GM19025 (cell line): Measurements from ENCODE around the gene LMF1.

ENCODE experiments used
- ATAC-seq: cut with Tn5 transposase; IDR thresholded peaks from one replicate; pipeline ENCODE4 v1.9.1; 2021; ENCODE audit warnings: mild to moderate bottlenecking, low read depth, moderate library complexity; ENCODE audit not compliant: unreplicated experiment

LMF1 gene

DNA sequence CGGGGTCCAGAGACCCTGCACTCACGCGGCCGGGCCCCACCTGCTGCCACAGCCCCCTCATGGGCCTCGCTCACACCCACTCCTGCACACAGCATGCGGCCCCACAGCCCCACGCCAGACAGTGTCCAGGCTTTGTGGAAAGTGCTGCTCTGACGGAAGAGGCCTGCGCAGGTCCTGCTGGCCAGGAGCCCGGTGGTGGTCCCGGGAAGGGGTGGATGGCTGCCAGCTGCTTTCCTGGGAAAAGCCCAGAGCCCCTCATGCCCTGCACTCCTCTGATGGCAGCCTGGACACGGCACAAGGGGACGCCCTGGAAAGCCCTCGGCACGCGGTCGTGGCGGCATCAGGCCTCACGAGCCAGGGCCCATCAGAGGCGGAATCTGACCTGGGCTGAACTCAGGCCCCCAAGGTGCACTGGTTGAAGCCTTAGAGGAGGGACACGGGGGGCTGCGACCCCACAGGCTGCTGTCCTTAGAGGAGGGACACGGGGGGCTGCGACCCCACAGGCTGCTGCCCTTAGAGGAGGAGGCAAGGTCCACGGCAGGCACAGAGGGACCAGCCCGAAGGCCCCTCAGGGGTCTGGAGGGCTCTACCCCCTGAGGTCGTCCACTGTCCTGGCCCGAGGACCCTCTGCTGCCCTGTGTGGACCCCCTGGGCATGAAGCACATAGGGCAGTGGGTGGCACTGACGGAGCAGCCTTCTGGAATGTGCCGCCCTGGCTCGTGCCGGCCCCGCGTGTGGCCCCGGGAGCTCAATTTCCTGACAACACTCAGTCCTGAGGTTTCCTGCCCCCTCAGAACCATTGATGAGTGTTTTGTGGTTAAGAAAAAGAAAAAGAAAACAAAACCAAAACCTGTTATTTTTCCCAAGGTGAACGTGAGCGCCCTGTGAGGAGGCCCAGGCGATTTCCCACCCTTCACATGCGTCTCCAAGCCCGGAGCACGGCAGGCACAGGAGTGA lies 32.9 kb upstream of the LMF1 start:
- ATAC-seq = no peak

DNA sequence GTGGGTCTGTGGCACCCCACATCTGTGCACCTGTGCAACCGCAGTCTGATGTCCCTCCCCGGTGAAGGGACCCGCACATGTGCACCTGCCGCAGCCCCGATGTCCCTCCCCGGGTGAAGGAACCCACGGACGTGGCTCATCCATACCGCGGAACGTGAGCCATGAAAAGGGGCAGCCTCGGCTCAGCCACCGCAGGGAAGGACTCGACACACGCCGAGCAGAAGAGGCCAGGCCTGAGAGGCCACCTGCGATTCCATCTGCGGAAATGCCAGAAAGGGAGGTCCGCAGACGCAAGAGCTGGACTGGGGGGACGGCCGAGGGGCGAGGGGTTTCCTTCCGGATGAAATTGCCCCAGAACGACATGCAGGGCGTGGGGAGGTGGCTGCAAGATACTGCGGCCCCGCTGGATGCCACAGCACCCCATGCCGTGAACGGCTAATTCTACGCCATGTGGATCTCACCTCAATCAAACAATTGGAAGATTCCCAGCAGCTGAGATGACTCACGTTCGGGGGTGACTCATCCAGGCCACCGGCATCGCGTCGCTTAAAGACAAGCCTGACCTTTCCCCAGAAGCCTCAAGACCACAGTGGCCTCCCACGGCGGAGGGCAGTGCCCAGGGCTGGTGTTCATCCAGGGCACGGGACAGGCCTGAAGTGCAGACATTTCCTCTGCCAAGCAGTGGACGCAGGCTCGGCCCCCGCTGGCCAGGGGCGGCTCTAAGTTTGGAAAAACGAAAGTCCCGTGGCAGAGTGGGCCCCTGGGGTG lies 31.8 kb upstream of the LMF1 start:
- no peak for ATAC-seq

- ATAC-seq = no peak
These were observed 30.3 kb upstream of the LMF1 start for GRCh38 chr16:1001096-1001495.

DNA sequence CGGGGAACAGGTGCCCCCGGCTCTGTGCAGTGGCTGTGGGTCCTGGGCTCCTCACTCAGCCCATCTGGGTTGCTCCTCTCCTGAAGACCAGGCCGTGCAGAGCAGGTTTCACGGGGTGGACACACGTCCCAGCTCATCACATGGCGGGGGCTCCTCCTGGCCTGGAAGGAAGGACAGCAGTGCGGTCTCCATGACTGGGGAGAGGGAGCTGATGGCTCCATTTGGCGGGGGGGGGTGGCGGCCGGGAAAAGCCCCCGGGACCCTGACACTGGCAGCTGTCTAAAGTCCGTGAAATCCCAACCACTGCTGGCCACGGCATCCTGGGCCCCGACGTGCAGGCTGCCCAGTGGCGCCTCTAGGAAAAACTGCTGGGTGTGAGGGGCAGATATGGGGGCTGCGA lies 29.8 kb upstream of the LMF1 start:
- no peak for ATAC-seq

- no peak for ATAC-seq
These were observed 28.9 kb upstream of the LMF1 start for GRCh38 chr16:999677-1000076.

- ATAC-seq = no peak
These were observed 27.8 kb upstream of the LMF1 start for GRCh38 chr16:998615-999014.

DNA sequence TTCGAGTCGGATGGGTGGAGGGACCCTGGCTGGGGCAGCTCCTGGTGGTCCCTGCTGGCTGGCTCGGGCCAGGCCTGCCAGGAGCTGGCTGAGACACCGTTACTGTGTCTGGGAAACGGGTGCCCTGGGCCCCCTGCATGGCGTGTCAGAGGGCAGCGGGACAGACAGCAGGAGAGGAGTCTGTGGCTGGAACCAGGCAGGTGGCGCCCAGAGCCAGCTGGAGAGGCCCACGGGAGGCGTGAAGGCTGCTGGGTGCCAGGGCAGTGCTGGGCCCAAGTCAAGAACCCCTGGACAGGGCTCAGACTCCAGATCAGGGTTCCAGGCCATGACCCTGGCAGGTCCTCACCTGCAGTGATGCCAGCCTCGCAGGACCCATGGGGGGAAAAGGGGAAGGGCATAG lies 27.4 kb upstream of the LMF1 start:
- no peak for ATAC-seq

DNA sequence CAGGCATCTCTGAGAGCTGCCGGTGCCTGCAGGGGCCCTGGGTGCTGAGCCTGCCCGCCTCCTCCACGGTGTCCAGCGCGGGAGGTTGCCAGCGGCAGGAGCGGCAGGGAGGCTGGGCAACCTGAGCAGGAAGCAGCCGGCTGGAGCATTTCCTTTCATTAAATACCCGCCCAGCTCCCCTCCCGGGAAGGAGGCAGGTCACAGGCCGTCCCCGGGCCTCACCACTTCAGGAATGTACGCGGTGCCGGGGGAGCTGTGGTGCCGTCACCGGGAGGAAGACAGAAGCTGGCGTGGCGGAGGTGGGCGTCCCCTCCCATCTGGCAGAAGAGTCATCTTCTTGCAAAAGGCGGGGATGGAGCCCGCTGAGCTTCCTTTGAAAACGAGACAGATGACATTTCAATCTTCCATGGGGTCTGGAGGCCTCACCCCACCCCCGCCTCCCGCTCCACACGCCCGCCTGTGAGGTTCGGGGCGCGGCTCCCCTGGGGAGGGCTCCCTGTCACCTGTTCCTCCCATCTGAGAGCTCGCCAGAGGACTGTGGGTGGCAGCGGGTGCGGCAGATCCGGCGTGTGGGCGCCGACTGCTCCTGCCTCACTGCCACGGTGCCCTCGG lies 26.8 kb upstream of the LMF1 start:
- no peak for ATAC-seq

- no peak for ATAC-seq
These were observed 25.9 kb upstream of the LMF1 start for GRCh38 chr16:996681-997080.

GRCh38 chr16:995783-996182 lies 25.0 kb upstream of the LMF1 start:
- ATAC-seq = no peak

- no peak for ATAC-seq
These were observed 24.3 kb upstream of the LMF1 start for GRCh38 chr16:995087-995486.

- ATAC-seq = no peak
These were observed 22.9 kb upstream of the LMF1 start for GRCh38 chr16:993731-994130.

DNA sequence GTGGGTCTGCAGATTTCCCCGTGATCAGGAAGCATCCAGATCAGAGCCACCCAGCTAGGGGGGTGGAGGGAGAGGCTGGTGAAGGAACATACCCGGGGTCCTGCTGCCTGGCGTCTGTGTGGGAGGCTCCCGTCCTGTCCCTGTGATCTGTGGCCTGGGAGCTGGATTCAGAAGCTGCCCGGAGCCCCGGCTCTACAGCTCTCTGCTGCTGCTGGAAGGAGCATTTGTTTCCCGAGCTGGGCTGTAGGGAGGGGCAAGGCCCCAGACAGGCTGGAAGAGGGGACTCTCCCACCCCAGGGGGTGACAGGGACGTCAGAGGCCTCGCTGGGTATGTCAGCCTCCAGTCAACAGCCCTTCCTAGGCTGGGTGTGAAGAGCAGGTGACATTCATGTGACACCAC lies 21.0 kb upstream of the LMF1 start:
- no peak for ATAC-seq

DNA sequence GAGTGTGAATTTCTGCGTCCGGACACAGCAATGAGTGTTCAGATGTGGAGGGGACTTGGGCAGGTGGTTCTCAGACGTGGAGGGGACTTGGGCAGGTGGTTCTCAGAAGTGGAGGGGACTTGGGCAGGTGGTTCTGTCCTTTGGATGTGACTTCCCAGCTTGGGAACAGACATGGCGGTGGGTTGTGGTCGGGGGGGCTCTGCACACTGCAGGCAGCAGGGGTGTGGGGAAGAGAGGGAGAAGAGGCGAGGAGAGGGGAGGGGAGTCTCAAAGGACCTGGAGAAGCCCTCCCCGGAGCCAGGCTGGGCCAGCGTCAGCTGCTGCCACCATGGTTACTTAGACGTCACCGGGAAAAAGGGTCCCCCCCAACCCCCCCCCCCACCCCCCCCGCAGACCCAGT lies 20.6 kb upstream of the LMF1 start:
- no peak for ATAC-seq

DNA sequence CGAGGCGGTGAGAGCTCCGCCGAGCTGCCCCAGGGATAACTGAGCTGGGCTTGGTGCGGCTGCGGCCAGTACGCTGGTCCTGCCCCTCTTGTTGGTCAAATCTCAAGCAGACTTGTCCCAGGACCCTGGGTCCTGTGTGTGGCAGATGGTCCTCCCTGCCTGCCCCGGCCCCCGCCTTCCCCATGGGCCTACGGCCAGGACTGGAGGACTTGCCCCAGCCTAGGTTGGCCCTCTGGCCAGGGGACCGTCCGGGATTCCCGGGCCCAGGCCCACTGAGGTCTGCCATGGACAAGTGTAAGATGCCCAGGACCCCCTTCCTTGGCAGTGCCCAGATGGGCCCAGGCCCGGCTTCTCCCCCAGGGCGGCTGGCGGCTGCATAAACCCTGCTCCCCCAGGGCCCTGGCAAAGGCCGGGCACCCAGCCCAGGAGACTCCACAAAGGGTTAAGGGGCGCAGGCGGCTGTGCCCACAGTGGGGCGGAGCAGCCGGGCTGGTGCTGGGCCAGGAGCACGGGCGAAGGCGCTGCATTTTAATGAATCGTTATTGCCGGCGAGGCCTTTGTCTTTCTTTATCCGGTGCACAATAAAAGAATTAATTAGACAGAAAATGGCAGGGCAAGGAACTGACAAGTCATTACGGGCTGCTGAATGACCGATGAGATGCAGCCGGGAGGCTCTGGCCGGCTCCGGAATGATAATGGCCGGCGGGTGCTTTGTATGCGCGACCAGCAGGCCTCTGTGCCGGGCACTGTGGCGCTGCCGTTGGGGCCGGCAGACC lies 19.9 kb upstream of the LMF1 start:
- ATAC-seq = no peak

GRCh38 chr16:989354-989814 lies 18.6 kb upstream of the LMF1 start:
- no peak for ATAC-seq

DNA sequence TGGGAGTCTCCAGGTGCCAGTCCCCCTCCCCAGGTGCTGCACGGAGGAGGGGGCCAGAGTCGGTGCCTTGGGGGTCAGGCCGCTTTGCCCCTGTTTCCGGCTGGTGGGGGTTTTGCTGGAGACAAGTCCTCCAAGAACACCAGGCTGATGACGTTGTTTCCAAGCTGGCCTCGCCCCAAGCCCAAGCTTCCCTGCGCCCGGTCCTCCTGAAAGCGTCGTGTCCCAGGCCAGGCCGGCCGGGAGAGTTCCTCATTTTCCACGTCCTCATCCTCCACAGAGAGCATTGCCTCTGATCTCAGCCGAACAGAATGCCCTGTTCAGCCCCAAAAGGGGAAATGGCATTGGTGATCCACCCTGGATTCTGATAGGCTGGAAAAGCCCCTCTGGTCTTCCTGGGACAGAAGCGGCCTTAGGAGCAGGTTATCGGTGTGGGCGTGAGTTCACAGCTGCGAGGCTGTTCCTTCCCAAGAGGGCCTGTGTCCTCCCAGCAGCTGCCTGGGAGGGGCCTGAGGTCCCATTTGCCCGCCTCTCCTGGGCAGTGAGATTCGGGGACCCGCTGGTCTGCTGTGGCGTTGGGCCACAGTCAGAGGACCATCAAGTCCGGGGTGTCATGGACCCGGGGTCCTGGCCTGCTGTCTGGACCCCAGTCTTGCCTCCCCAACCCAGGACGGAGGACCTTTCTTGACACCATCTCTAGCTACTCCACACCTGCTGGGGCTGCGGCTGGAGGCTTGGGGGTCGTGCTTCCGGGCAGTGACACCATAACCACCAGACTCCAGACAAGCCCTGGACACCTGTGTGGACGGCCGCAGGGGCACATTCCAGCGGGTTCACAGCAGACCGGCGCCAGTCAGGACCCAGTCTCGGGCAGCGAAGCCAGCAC lies 17.9 kb upstream of the LMF1 start:
- no peak for ATAC-seq

GRCh38 chr16:987906-988305 lies 17.1 kb upstream of the LMF1 start:
- ATAC-seq = no peak

DNA sequence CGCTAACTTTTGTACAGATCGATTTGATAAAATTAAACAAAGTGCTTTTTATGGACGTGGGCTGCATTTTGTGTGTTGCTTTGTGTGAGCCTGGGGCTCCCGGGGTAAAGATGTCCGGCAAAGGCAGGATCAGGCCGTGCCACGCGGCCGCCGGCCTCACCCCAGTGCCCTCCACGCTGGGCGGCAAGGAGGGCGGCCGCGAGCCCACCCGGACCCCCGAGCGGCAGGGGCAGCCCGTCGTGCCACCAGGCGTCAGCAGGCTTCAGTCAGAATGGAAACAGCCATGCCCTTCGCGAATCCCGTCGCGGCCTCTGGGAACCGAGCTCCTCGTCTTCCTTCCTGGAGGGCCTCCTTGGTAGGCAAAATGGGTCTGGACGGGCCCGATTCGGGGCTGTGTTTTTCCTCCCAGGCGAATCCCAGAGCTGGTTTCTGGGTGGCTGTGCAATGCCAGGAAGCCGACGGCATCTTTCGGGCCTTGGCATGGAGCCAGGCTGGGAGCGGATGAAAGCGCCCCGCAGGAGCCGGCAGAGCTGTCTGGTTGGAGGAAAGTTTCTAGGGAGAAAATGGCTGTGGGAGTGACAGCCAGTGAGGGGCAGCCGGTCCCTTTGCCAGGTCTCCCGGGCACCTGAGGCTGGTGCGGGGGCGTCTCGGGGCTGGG lies 16.3 kb upstream of the LMF1 start:
- ATAC-seq = no peak
